ENCODE data around the gene LSS.
"Not testable (repeated sequence)": the region's sequence is repeated elsewhere in the genome, so short reads cannot be mapped to it uniquely, and the experiment has no call there.

The LSS gene

GRCh38 chr21:46202592-46203202 is 25.9 kb downstream of the LSS start:
- DNase-seq = no peak

- DNase-seq = not testable (repeated sequence)
Measured at GRCh38 chr21:46200877-46201803, 27.4 kb downstream of the LSS start.

- no peak for DNase-seq
Measured at GRCh38 chr21:46199436-46200373, 28.9 kb downstream of the LSS start.

GRCh38 chr21:46196733-46197132 is 31.8 kb downstream of the LSS start:
- no peak for DNase-seq

GRCh38 chr21:46195595-46196195 is 32.9 kb downstream of the LSS start:
- no peak for DNase-seq

- no peak for DNase-seq
Measured at GRCh38 chr21:46194374-46195334, 33.9 kb downstream of the LSS start.

GRCh38 chr21:46193829-46194373 is 34.7 kb downstream of the LSS start:
- DNase-seq = no peak

- DNase-seq = no peak
Measured at GRCh38 chr21:46191686-46192575, 36.6 kb downstream of the LSS start.

GRCh38 chr21:46191257-46191685 is 37.3 kb downstream of the LSS start:
- DNase-seq = no peak

GRCh38 chr21:46190491-46191131 is 38.0 kb downstream of the LSS start:
- DNase-seq = no peak

GRCh38 chr21:46189959-46190490 is 38.5 kb downstream of the LSS start:
- no peak for DNase-seq

- DNase-seq = no peak
Measured at GRCh38 chr21:46189213-46189958, 39.2 kb downstream of the LSS start.

GRCh38 chr21:46188226-46189212 is 40.1 kb downstream of the LSS start:
- peak; percentile 19 to 34 for DNase-seq

GRCh38 chr21:46187814-46188213 is 40.8 kb downstream of the LSS start:
- DNase-seq = no peak

GRCh38 chr21:46187261-46187660 is 41.3 kb downstream of the LSS start:
- no peak for DNase-seq

- peak in 1 of 2 experiments; percentile 25 for DNase-seq
Measured at GRCh38 chr21:46185716-46186115, 42.9 kb downstream of the LSS start.
